Naive B cell (primary cell): ENCODE data around the gene PRKCD. TPM values are rescaled to one million over a fixed set of nuclear protein-coding genes. Genes with fewer than 3 reads are reported as not detected.

Source experiments
- ATAC-seq, 2 donors: fragments of 150-1000 bp; cut with Tn5 transposase; 2 replicates each; pipeline ENCODE4 v1.10.0; 2021; ENCODE audit warnings: low read depth in 2 of 2, mild to moderate bottlenecking in 2 of 2, moderate library complexity in 2 of 2
- DNase-seq: peaks from one replicate; pipeline ENCODE4 v3.0.0; 2022
- H3K27ac Mint-ChIP-seq, 6 donors: one replicate each; pipeline ENCODE4 v1.8.0; 2020 to 2022; ENCODE audit warnings: mild to moderate bottlenecking in 6 of 6, mixed read lengths in 6 of 6, moderate library complexity in 5 of 6, inconsistent platforms in 2 of 6
- H3K27me3 Mint-ChIP-seq, 3 donors: one replicate each; pipeline ENCODE4 v1.8.0; 2021 to 2022; ENCODE audit warnings: mixed read lengths in 3 of 3, mild to moderate bottlenecking in 1 of 3
- H3K36me3 Mint-ChIP-seq, 2 donors: one replicate each; pipeline ENCODE4 v1.8.0; 2020 to 2022; ENCODE audit warnings: mixed read lengths in 2 of 2, inconsistent platforms in 1 of 2, mild to moderate bottlenecking in 1 of 2
- H3K4me1 Mint-ChIP-seq, 3 donors: one replicate each; pipeline ENCODE4 v1.8.0; 2020 to 2022; ENCODE audit warnings: mixed read lengths in 3 of 3, inconsistent platforms in 1 of 3, mild to moderate bottlenecking in 1 of 3, moderate library complexity in 1 of 3
- H3K4me3 Mint-ChIP-seq, 8 donors: one replicate each; pipeline ENCODE4 v1.8.0; 2020 to 2022; ENCODE audit warnings: mild to moderate bottlenecking in 8 of 8, mixed read lengths in 8 of 8, moderate library complexity in 8 of 8, inconsistent platforms in 2 of 8
- H3K9me3 Mint-ChIP-seq, 7 donors: one replicate each; pipeline ENCODE4 v1.8.0; 2020 to 2022; ENCODE audit warnings: mixed read lengths in 7 of 7, mild to moderate bottlenecking in 5 of 7, inconsistent platforms in 2 of 7, moderate library complexity in 1 of 7
- polyA plus RNA-seq, 6 donors: library from polyadenylated mRNA; unstranded; fragments of 300-500 nt; fragmentation: Illumina TruSeq; gene quantifications; one replicate each; pipeline ENCODE4 v1.2.3, GENCODE V29; 2021; ENCODE audit warnings: low read depth in 6 of 6

The PRKCD gene
- polyA plus RNA-seq, 6 donors from 2014 or later: 22.2 to 53.0 (median 31.6) TPM

DNA sequence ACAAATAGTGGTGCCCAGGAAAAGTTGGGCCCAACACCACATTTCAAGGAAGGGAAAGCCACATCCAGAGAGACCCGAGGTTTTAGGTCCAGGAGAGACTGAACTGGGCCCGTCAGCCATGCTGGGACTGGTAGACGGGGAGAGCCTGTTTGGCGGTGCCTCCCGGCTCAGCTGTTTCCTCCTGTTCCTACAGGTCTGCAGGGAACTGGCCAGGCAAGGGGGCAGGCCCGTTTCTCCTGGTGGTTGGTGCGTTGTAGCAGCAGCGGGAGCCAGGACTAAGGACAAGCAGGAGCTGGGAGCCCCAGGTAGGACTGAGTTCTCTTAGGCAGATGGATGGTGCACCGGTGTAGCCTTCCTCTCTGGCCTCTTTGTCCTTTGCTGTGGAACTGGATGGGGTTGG is 3.9 kb downstream of the PRKCD start:
- Mint-ChIP-seq H3K9me3 (no peaks in the 10 kb centered on the region), H3K27ac (peak overlapping the region in 1 of 6 donors; percentile 42), H3K36me3 (no peaks in the 10 kb centered on the region), H3K4me1 (peaks cover 64 to 84% (median 70%) of the 10 kb centered on the region in 3 donors), H3K4me3 (peak overlapping the region in 1 of 8 donors; percentile 25), H3K27me3 (no peaks in the 10 kb centered on the region)
- DNase-seq (no peak), ATAC-seq (no peak)

DNA sequence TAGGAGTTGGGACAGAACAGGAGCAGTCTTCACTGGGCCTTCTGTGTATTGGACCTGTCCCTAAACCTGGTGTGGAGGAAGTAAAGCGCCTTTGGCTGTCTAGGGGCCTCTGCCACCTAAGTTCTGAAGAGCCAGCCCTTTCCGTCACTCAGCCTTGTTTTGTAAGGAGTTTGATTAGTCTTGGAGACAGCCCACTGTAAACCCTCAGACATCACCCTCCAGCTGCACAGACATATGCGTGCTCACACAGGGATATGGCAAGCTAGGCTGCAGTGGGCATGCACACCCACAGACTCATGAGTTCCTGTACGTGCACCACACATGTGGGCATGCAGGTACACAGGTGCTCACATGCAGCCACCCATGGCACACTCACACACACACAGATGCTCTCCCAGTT is 5.2 kb downstream of the PRKCD start:
- H3K4me3 Mint-ChIP-seq: peak overlapping the region in 4 of 8 donors; percentile 20 to 33 (median 24)
- no peaks in the 10 kb centered on the region for H3K27me3 Mint-ChIP-seq
- H3K4me1 Mint-ChIP-seq: peaks cover 71 to 91% (median 76%) of the 10 kb centered on the region in 3 donors
- no peaks in the 10 kb centered on the region for H3K36me3 Mint-ChIP-seq
- ATAC-seq (no peak), DNase-seq (no peak)
- no peaks in the 10 kb centered on the region for H3K9me3 Mint-ChIP-seq
- H3K27ac Mint-ChIP-seq: peak overlapping the region in 2 of 6 donors; percentile 41 to 76

DNA sequence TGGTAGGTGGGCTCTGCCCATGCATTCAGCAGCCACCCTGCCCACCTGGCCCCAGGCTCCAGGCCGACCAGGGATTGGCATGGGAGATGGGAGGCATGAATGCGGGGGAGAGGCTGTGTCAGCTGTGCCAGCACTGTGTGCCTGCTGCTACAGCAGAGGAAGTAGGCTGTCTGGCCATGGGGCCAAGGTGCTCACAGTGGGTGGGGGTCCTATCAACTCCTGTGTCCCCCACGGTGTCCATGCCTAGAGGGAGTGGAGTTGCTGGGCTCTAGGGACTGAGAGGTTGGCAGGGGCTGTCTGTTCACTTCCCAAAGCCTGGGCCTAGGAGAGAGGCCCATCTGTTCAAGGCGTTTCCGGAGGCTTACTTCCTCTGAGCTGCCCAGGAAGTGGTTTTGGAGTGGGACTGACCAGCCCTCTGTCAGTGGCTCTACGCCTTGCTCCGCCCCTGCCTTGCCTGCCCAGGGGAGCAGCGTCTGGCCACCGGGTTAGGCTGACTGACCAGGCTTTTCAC is 5.8 kb downstream of the PRKCD start:
- peak overlapping the region in 4 of 8 donors; percentile 24 to 33 (median 25) for H3K4me3 Mint-ChIP-seq
- H3K4me1 Mint-ChIP-seq: peaks cover 73 to 97% (median 83%) of the 10 kb centered on the region in 3 donors
- no peaks in the 10 kb centered on the region for H3K27me3 Mint-ChIP-seq
- ATAC-seq: no peak
- H3K9me3 Mint-ChIP-seq: no peaks in the 10 kb centered on the region
- peak overlapping the region in 2 of 6 donors; percentile 48 to 64 for H3K27ac Mint-ChIP-seq
- no peak for DNase-seq
- H3K36me3 Mint-ChIP-seq: no peaks in the 10 kb centered on the region

DNA sequence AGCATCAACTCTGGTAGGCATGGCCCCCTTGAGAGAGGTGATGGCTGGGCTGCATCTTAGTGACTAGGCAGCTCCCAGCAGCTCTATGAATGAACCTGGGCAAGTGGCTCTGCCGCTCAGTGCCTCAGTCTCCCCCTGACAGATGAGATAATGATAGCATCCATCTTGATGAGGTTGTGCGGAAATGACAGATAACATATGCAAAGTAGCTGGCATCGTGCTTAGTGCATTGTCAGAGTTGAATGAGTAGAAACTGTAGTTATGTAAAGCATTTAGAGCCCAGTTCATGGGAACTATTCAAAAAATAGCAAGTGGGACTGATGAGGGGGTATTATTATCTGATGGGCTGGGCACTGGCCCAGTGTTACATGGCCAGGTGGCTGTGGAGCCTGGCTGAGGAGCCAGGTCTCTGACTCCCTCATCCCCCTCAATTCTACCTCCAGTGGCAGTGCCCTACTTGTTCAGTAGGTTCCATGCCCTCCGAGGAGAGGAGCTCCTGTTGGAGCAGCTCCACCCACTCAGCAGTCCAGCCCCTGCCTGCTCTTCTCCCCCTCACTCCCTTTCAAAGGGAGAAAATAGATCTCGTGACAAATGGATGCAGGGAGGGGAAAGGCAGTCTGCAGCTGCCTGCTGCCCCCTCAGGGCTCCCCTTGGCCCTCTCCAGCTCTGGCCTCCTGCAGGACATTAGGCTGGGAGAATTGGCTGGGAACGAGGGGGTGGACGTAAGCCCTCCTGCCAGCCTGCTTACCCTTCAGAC is 6.6 kb downstream of the PRKCD start:
- H3K4me1 Mint-ChIP-seq: peaks cover 73 to 99% (median 84%) of the 10 kb centered on the region in 3 donors
- no peaks in the 10 kb centered on the region for H3K9me3 Mint-ChIP-seq
- ATAC-seq (no peak), DNase-seq (no peak)
- no peaks in the 10 kb centered on the region for H3K36me3 Mint-ChIP-seq
- peak overlapping the region in 6 of 8 donors; percentile 3 to 61 (median 12) for H3K4me3 Mint-ChIP-seq
- no peaks in the 10 kb centered on the region for H3K27me3 Mint-ChIP-seq
- peak overlapping the region in 4 of 6 donors; percentile 15 to 54 (median 48) for H3K27ac Mint-ChIP-seq

DNA sequence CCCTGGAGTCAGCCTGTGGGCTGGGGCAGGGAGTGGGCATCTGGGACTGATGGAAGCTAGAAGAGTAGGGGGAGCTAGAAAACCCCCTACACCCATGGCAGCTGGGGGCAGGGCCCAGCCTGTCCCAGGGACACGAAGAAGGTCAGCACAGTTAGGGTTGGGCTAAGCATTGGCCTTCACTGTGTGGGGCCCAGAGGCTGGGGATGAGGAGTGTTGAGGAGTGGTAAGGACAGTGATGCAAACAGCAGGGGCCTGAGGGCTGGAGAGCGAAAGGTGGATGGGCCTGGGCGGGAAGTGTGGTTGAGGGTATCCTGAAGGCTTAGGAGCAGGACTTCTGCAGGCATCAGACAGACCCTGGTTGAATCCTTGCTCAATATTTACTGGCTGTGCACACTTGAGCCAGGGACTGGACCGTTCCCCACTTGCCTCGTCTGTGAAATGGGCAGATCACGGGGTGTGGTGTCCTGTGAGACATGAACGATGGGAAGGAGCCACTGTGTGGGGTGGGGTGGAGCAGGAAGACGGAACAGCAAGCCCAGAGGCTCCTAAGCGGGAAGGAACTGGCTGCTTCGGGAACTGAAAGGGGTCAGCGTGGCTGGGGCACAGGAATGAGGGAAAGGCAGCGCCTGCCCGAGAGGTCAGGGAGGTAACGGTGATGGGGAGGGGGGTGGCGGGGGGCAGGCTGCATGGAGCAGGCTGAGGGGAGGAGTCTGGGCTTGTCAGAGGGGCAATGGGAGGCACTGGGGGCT is 7.3 kb downstream of the PRKCD start:
- no peaks in the 10 kb centered on the region for H3K36me3 Mint-ChIP-seq
- peak overlapping the region in 4 of 6 donors; percentile 26 to 95 (median 70) for H3K27ac Mint-ChIP-seq
- H3K4me3 Mint-ChIP-seq: peak overlapping the region in 4 of 8 donors; percentile 41 to 73 (median 58)
- ATAC-seq (no peak), DNase-seq (no peak)
- H3K9me3 Mint-ChIP-seq: no peaks in the 10 kb centered on the region
- no peaks in the 10 kb centered on the region for H3K27me3 Mint-ChIP-seq
- peaks cover 69 to 97% (median 80%) of the 10 kb centered on the region in 3 donors for H3K4me1 Mint-ChIP-seq

DNA sequence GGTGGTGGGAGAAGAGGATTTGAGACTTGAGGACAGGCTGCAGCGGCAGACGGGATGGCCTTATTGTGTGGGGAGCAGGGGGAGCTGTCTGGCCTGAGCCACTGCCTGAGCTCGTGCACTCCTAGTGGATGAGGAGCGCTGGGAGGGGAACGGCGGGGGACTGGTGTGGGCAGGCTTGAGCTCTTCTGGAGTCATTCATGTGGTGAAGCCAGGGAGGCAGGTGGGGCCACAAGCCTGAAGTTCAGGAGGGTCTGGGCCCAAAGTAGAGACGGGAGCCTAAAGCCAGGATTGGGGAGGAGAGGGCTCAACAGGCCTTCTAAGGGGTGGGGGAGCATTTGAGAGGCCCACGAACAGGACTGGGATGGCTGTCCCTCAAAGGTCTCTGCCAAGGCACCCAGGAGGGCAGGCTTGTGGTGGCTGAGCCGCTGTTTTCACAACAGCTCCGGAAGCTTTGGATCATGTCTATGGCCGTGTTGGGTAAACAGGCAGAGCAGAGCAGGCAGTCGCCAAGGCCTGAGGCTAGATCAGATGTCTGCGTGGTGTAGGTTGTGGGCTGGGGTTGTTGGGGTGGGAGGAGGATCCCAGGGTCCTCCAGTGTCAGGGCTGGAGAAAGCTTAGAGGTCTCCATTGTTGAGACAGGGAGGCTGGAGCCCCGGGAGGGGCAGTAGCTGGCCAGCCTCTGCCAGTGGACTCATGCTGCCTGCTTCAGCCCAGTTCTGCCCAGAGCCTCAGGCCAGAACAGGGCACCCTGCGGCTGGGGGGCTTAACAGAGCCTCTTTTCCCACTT is 8.2 kb downstream of the PRKCD start:
- ATAC-seq: no peak
- peak overlapping the region in 4 of 6 donors; percentile 70 to 95 (median 76) for H3K27ac Mint-ChIP-seq
- H3K36me3 Mint-ChIP-seq: peaks cover 4 to 8% of the 10 kb centered on the region in 2 donors
- H3K27me3 Mint-ChIP-seq: no peaks in the 10 kb centered on the region
- H3K4me1 Mint-ChIP-seq: peaks cover 74 to 97% (median 83%) of the 10 kb centered on the region in 3 donors
- no peak for DNase-seq
- H3K4me3 Mint-ChIP-seq: peak overlapping the region in 5 of 8 donors; percentile 34 to 78 (median 50)
- no peaks in the 10 kb centered on the region for H3K9me3 Mint-ChIP-seq

DNA sequence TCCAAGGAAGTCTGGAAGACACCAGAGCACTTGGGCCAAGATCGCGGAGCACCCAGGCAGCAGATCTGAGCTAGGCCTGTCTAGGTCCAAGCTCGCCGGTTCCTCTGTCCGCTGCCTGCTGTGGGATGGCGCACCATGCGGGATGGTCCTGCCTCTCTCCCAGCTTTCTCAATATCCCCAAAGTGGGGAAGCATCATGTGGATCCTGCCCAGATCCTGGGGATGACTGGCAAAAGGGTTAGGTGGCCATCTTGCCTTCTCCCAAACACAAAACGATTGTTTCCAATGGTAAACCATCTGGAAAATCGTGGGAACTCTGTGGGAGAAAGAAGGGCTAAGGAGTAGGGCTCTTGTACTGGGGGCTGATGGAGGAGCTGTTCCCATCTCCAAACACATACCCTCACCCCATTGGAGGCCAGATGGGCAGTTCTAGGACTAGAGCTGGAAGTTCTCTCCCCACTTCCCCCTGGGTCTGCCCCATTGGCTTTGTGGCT is 8.9 kb downstream of the PRKCD start:
- Mint-ChIP-seq H3K4me3 (peak overlapping the region in 7 of 8 donors; percentile 58 to 83 (median 76)), H3K4me1 (peaks cover 79 to 93% (median 90%) of the 10 kb centered on the region in 3 donors), H3K9me3 (no peaks in the 10 kb centered on the region), H3K27me3 (no peaks in the 10 kb centered on the region), H3K27ac (peak overlapping the region in 2 of 6 donors; percentile 35 to 68), H3K36me3 (peaks cover 4 to 8% of the 10 kb centered on the region in 2 donors)
- DNase-seq: peak; percentile 39
- no peak for ATAC-seq

DNA sequence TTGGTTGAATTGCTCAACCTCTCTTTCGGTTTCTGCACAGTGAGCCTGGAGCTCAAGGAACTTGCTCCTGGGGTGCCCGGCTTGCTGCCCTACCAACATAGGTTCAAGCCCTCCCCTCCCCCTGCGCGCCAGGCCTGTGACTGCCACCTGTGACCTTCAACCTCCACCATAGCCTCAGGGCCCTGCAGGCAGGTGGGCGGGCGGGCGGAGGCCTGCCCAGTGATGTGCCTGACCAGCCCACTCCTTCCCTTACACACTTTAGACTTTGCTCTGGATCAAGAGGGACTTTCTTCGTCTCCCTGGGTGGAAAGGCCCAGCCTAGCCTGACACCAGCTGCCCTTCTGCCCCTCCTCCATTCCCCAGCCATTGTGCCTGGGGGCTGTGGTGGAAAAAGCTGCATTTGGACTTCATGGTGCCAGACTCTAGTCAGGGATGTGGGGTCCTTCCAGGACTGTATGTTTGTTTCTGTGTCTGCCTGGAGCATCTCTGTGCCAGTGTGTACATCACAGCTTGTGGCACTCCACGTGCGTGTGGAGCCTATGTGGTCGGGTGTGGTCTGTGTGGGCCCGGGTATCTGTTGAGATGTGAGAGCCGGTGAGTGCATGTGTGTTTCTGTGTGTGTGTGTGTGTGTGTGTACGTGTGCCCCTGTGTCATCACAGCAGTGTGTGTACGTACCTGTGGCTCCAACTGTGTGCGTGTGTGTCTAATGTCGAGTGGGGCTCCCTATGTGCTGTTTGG is 9.5 kb downstream of the PRKCD start:
- Mint-ChIP-seq H3K4me3 (peak overlapping the region in 7 of 8 donors; percentile 58 to 83 (median 76)), H3K9me3 (no peaks in the 10 kb centered on the region), H3K4me1 (peaks cover 86 to 92% (median 92%) of the 10 kb centered on the region in 3 donors), H3K36me3 (peaks cover 4 to 8% of the 10 kb centered on the region in 2 donors), H3K27me3 (no peaks in the 10 kb centered on the region), H3K27ac (peak overlapping the region in 5 of 6 donors; percentile 35 to 88 (median 85))
- peak; percentile 73 to 77 for ATAC-seq
- no peak for DNase-seq

DNA sequence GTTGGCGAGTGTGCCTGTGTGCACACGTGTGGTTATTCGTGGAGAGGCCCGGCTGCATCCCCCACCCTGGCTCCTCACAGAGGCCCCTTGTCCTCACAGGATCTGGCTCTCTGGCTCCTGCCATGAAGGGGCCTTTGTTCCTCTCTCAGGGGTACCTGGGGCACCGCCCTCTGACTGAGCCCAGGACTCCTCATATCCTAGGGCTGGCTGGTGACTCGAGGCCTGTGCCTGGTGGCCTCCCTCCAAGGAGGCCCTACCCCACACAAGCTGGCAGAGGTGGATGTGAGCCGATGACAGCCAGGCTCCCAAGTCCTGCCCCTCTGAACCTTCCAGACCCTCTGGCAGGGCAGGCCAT is 10.0 kb downstream of the PRKCD start:
- Mint-ChIP-seq H3K4me1 (peaks cover 89 to 92% (median 92%) of the 10 kb centered on the region in 3 donors), H3K4me3 (peak overlapping the region in 5 of 8 donors; percentile 16 to 83 (median 78))

DNA sequence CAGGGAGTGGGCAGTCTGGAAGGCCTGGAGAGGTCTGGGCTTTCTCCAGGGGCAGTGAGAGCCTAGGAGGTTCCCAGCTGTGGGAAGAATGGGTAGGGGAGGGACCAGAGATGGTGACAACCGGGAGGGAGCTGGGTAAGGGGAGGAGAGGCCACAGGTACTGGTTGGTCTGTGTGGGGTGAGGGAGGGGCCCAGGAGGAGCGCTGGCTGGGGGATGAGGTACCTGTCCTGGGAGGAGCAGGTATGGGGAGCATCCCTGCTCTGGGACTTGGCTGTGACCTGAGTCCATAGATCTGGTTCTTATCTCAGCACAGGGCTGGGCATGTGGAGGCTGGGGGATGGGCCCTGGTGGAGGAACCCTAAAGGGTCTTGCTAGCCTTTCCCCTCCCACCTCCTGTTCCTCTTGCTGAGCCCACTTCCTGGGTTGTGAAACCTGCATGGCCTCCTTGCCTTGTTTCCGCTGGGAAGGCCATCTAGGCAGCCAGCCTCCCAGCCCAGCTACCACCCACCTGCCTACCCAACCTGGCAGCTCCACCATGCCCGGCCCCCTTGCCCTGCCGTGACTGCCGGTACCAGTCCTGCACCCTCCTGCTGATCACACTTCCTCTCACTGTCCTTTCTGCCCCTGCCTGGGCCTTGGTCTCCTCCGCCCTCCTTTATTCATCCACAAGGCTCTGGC is 11.0 kb downstream of the PRKCD start:
- no peaks in the 10 kb centered on the region for H3K27me3 Mint-ChIP-seq
- no peaks in the 10 kb centered on the region for H3K9me3 Mint-ChIP-seq
- H3K4me1 Mint-ChIP-seq: peaks cover 81 to 90% (median 90%) of the 10 kb centered on the region in 3 donors
- no peak for ATAC-seq
- H3K36me3 Mint-ChIP-seq: peaks cover 4 to 8% of the 10 kb centered on the region in 2 donors
- H3K4me3 Mint-ChIP-seq: peak overlapping the region; percentile 36 to 84 (median 68)
- no peak for DNase-seq
- peak overlapping the region in 4 of 6 donors; percentile 42 to 95 (median 82) for H3K27ac Mint-ChIP-seq

More for the DNA sequence above, 10.0 kb downstream of the PRKCD start:
- ATAC-seq (no peak), DNase-seq (no peak)
- H3K27me3 Mint-ChIP-seq: no peaks in the 10 kb centered on the region
- peak overlapping the region in 4 of 6 donors; percentile 42 to 95 (median 68) for H3K27ac Mint-ChIP-seq
- peaks cover 4 to 8% of the 10 kb centered on the region in 2 donors for H3K36me3 Mint-ChIP-seq
- no peaks in the 10 kb centered on the region for H3K9me3 Mint-ChIP-seq

DNA sequence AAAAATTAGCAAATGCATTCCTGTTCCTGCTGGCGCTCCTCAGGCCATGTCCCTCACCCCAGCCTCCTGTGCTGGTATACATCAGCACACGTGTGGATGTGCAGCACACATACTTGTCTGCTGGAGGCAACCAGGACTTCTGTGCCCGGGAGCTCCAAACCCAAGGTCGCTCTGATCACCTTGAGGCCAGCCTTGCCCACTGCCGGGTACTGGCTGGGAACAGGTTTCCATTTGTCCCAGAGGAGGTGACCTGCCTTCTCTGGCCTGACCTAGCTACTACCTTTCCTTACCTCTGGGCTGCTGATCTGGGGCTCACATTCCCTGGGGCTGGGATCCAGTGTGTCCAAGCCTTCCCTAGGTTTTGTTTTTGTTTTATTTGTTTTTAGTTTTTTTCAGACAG is 12.1 kb downstream of the PRKCD start:
- H3K4me1 Mint-ChIP-seq: peaks cover 76 to 90% (median 86%) of the 10 kb centered on the region in 3 donors

More for the DNA sequence above, 12.1 kb downstream of the PRKCD start:
- ATAC-seq (no peak), DNase-seq (no peak)
- peak overlapping the region in 1 of 6 donors; percentile 42 for H3K27ac Mint-ChIP-seq
- H3K36me3 Mint-ChIP-seq: peaks cover 4 to 8% of the 10 kb centered on the region in 2 donors
- no peaks in the 10 kb centered on the region for H3K27me3 Mint-ChIP-seq
- peak overlapping the region in 5 of 8 donors; percentile 16 to 78 (median 39) for H3K4me3 Mint-ChIP-seq
- no peaks in the 10 kb centered on the region for H3K9me3 Mint-ChIP-seq
